ENCODE results near the gene ZNF79. TPM values are rescaled to one million over a fixed set of nuclear protein-coding genes. Genes with fewer than 3 reads are reported as not detected.
A peak's percentile ranks its signal among the peaks of the same experiment; 100 is the strongest.

The ZNF79 gene
- total and polyA plus RNA-seq, 2 of the 8 experiments (the other 6 are each of a cell fraction or from before 2014, with no cell fraction given): 2.4 to 7.4 TPM

- WGBS, 2 experiments (ENCODE audit: extremely low coverage in 1 of 2, insufficient coverage in 1 of 2, insufficient read length in 1 of 2, insufficient replicate concordance in 2 of 2, low coverage in 1 of 2, low lambda C conversion rate in 2 of 2, missing lambda C conversion rate in 1 of 2): 62% methylated on average over 12 of the region's 12 CpGs; no CpG with 5 or more reads in 1 of the 2 experiments
- FAIRE-seq: no peak
- ChIA-PET CTCF (ENCODE audit: partially characterized antibody) (interaction anchor here (0.6 to 2.8 kb wide), 23 partner anchors 10 to 223 kb away, joined by 3 to 21 read pairs (median 3); partner anchors contain the start of gene SLC2A8), POLR2A (ENCODE audit: partially characterized antibody) (interaction anchor here (0.8 to 2.5 kb wide), 5 partner anchors 11 to 208 kb away, joined by 3 to 7 read pairs (median 4); no protein-coding TSS in a partner anchor)
- Histone ChIP-seq H2BK15ac (ENCODE audit: low read length) (no peak overlapping the region), H3K4me3 (ENCODE audit: extremely low read depth in 1 of 4, insufficient read depth in 2 of 4, low read depth in 3 of 4, low read length in 4 of 4) (no peak overlapping the region), H3K79me2 (ENCODE audit: control insufficient read depth in 1 of 2, insufficient read depth in 2 of 2, low read length in 2 of 2) (peaks cover 0 to 7% of the 10 kb centered on the region in 2 experiments; a peak in 1 of 4 replicates), H3K18ac (ENCODE audit: extremely low read depth, low read length) (no peak overlapping the region), H4K5ac (ENCODE audit: insufficient read length, low read depth, low read length) (no peak overlapping the region), H4K20me1 (replicated peaks in 1 of 2; ENCODE audit: control insufficient read depth in 1 of 2, insufficient read depth in 2 of 2, low read length in 2 of 2) (peaks cover 2% of the 10 kb centered on the region in 2 experiments), H3K36me3 (ENCODE audit: control insufficient read depth in 2 of 4, insufficient read depth in 4 of 4, low read length in 3 of 4) (no peaks in the 10 kb centered on the region), H3K27me3 (replicated peaks in 1 of 4; ENCODE audit: control insufficient read depth in 3 of 4, extremely low read depth in 1 of 4, insufficient read depth in 3 of 4, low read length in 3 of 4) (no peaks in the 10 kb centered on the region), H3K4me1 (replicated peaks in 1 of 4; ENCODE audit: control insufficient read depth in 3 of 4, insufficient read depth in 4 of 4, low read length in 3 of 4) (peaks cover 0 to 8% (median 5%) of the 10 kb centered on the region in 4 experiments; a peak in 6 of 7 replicates), H4K91ac (replicated peaks; ENCODE audit: insufficient read length, low read length) (no peak overlapping the region), H2AFZ (ENCODE audit: low read length) (no peak overlapping the region), H3K4me2 (ENCODE audit: insufficient read depth in 1 of 2, low read depth in 2 of 2, low read length in 2 of 2) (no peak overlapping the region), H3K14ac (ENCODE audit: insufficient read length) (no peak overlapping the region), H3K9me3 (ENCODE audit: insufficient read depth in 2 of 2, low read depth in 1 of 2, low read length in 1 of 2) (no peaks in the 10 kb centered on the region), H2BK120ac (replicated peaks; ENCODE audit: low read depth, low read length) (no peak overlapping the region), H3K23me2 (ENCODE audit: low read depth, low read length) (peaks cover 2% of the 10 kb centered on the region; the same call in 1 of the 2 replicates), H2BK12ac (ENCODE audit: low read depth, low read length) (no peak overlapping the region), H2AK5ac (ENCODE audit: low read depth, low read length) (no peak overlapping the region), H3K9ac (replicated peaks in 1 of 4; ENCODE audit: extremely low read depth in 1 of 4, low read depth in 3 of 4, low read length in 3 of 4) (no peak overlapping the region), H3K4ac (replicated peaks; ENCODE audit: insufficient read length, low read depth, low read length) (no peak overlapping the region), H2BK20ac (ENCODE audit: low read length) (no peak overlapping the region), H4K8ac (ENCODE audit: extremely low read depth, insufficient read depth, low read length) (no peak overlapping the region), H3K27ac (ENCODE audit: low read depth, low read length) (no peak overlapping the region), H3K56ac (replicated peaks; ENCODE audit: insufficient read length, low read depth, low read length) (no peak overlapping the region), H2BK5ac (ENCODE audit: low read depth, low read length) (no peak overlapping the region), H3K79me1 (ENCODE audit: low read depth, low read length) (peaks cover 4% of the 10 kb centered on the region), H3K23ac (ENCODE audit: insufficient read length) (no peak overlapping the region)
- peak; percentile 43 to 83 for DNase-seq (ENCODE audit: low read depth in 1 of 2, low spot score in 2 of 2)
- TF ChIP-seq YY1 (IDR thresholded peaks at IDR 0.05; ENCODE audit: low read depth, low read length) (no peak), CHD1 (IDR thresholded peaks at IDR 0.05; ENCODE audit: low read depth, low read length) (no peak), FOSL1 (IDR thresholded peaks at IDR 0.05; ENCODE audit: insufficient read depth, low read depth, low read length) (no peak), EGR1 (IDR thresholded peaks at IDR 0.05; ENCODE audit: borderline replicate concordance, low read depth, low read length) (no peak), POLR2A (IDR thresholded peaks at IDR 0.05; ENCODE audit: control extremely low read depth in 1 of 2, low read depth in 2 of 2, low read length in 2 of 2) (no peak), HDAC2 (IDR thresholded peaks at IDR 0.05; ENCODE audit: borderline replicate concordance in 1 of 2, low read depth in 2 of 2, low read length in 2 of 2) (no peak), ATF3 (IDR thresholded peaks at IDR 0.05; ENCODE audit: insufficient read depth, low read depth, low read length) (no peak), RXRA (IDR thresholded peaks at IDR 0.05; ENCODE audit: insufficient read depth, low read depth, low read length) (no peak), SRF (IDR thresholded peaks at IDR 0.05; ENCODE audit: low read depth, low read length) (no peak), TAF1 (IDR thresholded peaks at IDR 0.05; ENCODE audit: low read depth, low read length) (no peak), TBP (IDR thresholded peaks at IDR 0.05; ENCODE audit: low read depth, low read length) (no peak), ZNF274 (IDR thresholded peaks at IDR 0.05; ENCODE audit: borderline replicate concordance, extremely low read depth, low read length) (no peak)
- TF ChIP-seq, protein P1, sequence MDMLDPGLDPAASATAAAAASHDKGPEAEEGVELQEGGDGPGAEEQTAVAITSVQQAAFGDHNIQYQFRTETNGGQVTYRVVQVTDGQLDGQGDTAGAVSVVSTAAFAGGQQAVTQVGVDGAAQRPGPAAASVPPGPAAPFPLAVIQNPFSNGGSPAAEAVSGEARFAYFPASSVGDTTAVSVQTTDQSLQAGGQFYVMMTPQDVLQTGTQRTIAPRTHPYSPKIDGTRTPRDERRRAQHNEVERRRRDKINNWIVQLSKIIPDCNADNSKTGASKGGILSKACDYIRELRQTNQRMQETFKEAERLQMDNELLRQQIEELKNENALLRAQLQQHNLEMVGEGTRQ (IDR thresholded peaks at IDR 0.05; ENCODE audit: low read length): no peak
Observed at GRCh38 chr9:127418037-127418471, 6.1 kb upstream of the ZNF79 start.

Measured in H1 (cell line).